Astrocyte of the spinal cord (primary cell): ENCODE data around the gene TCN1.
"Not testable (repeated sequence)": the region's sequence is repeated elsewhere in the genome, so short reads cannot be mapped to it uniquely, and the experiment has no call there.

Experiments used
- DNase-seq: peaks from one replicate; pipeline ENCODE4 v3.0.0; 2011; ENCODE audit warnings: low read depth, low spot score
- H3K4me3 ChIP-seq: 2 replicates; pipeline ENCODE4 v1.5.1; 2011; ENCODE audit warnings: low read depth, mild to moderate bottlenecking, low read length, moderate library complexity
- in situ Hi-C: cut with HindIII; loops from 2 replicates; pipeline ENCODE4 v1.10.0; 2017; ENCODE audit warnings: low sequenced_read_pairs
- TF ChIP-seq, protein P1 (sequence below): IDR thresholded peaks from 2 replicates; pipeline ENCODE4 v1.5.1; 2012; ENCODE audit warnings: low read depth, mild to moderate bottlenecking, low read length, inconsistent platforms

Gene TCN1

DNA sequence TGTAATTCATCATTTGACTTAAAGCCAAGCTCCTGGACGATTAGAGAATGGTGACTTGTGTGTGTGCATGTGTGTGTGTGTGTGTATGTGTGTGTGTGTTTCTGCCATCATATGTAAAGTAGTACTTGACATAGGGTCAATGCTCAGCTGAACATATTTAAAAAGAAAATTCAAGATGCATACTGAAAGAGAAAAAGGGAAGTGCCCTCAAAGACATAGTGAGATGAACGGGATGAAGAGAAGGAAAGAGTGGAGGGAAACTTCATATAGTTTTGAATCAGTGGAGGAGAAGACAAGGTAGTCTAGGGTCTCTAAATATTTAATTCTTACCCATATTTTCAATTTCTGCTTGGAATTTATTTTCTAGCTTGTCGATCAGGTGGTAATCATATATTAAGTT is 4.0 kb downstream of the TCN1 start:
- H3K4me3 ChIP-seq = no peak overlapping the region
- DNase-seq = no peak
- in situ Hi-C loops = no loop called here
- TF ChIP-seq, protein P1, sequence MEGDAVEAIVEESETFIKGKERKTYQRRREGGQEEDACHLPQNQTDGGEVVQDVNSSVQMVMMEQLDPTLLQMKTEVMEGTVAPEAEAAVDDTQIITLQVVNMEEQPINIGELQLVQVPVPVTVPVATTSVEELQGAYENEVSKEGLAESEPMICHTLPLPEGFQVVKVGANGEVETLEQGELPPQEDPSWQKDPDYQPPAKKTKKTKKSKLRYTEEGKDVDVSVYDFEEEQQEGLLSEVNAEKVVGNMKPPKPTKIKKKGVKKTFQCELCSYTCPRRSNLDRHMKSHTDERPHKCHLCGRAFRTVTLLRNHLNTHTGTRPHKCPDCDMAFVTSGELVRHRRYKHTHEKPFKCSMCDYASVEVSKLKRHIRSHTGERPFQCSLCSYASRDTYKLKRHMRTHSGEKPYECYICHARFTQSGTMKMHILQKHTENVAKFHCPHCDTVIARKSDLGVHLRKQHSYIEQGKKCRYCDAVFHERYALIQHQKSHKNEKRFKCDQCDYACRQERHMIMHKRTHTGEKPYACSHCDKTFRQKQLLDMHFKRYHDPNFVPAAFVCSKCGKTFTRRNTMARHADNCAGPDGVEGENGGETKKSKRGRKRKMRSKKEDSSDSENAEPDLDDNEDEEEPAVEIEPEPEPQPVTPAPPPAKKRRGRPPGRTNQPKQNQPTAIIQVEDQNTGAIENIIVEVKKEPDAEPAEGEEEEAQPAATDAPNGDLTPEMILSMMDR = no peak

DNA sequence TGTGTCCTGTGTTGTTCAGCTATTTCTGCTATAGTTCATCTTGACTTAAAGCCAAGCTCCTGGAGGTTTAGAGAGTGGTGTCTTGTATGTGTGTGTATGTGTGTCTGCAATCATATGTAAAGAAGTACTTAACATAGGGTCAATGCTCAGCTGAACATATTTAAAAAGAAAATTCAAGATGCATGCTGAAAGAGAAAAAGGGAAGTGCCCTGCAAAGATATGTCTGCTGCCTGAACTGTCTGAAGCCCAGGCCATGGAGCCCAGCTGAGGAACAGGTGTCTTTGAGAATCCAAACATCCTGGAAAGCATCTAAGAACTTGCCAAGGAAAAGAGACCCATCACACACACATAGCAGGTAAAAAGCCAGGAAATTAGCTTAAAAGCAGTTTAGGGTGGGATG is 6.6 kb downstream of the TCN1 start:
- TF ChIP-seq, protein P1 = no peak
- no peak overlapping the region for H3K4me3 ChIP-seq
- no peak for DNase-seq
- in situ Hi-C loops = no loop called here

DNA sequence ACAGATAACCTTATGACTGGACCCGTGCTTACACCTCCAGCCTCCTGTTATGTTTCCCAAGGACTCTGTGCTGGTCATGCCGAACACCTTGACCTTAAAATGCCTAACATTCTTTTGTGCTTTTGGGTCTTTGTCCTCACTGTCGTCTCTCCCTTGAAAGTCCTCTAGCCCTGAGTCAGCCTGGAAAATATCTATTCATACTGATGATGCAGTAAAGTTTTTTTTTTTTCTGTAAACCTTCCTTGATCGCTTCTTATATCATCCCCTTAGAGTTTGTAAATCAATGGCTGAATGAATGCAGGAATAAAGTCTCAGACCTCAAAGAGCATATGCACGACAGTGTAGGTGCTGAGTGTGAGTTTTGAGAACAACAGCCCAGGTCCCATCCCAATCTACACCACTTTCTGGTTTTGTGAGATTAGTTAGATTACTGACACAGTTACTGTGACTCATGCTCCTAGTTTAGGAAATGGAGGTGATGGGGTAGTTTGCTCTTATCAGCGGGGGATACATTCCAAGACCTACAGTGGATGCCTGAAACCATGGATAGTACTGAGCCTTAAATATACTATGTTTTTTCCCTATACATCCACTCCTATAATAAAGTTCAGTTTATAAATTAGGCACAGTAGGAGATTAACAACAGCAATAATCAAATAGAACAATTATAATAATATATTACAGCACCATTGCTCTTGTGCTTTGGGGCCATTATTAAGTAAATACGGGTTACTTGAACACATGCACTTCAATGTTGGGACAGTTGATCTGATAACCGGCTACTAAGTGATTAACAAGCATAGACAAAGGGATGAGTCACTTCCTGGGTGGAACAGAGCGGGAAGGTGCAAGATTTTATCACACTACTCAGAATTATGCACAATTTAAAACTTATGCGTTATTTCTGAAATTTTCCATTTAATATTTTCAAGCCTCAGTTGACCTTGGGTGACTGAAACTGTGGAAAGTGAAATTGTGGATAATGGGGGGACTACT is 8.6 kb downstream of the TCN1 start:
- DNase-seq = no peak
- no peak overlapping the region for H3K4me3 ChIP-seq
- in situ Hi-C loops = no loop called here
- TF ChIP-seq, protein P1 = no peak

DNA sequence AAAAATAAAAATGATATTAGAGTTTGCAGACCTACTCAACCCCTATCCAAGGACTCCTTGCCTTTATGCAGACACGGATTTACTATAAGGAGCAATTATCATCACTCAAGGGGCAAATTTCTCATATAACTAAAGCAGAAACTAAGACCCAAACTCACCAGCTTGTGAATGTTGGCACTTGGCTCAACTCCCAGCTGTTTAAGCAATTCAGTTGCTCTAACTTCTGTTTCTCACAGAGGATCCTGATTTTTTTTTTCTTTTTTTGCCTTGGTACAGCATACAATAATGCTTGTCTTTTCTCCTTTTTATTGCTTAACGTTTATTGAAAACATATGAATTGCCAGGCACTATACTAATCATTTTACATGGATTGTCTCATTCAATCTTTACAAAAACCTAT is 11.4 kb downstream of the TCN1 start:
- DNase-seq = no peak
- TF ChIP-seq, protein P1 = no peak
- no peak overlapping the region for H3K4me3 ChIP-seq
- in situ Hi-C loops = no loop called here

DNA sequence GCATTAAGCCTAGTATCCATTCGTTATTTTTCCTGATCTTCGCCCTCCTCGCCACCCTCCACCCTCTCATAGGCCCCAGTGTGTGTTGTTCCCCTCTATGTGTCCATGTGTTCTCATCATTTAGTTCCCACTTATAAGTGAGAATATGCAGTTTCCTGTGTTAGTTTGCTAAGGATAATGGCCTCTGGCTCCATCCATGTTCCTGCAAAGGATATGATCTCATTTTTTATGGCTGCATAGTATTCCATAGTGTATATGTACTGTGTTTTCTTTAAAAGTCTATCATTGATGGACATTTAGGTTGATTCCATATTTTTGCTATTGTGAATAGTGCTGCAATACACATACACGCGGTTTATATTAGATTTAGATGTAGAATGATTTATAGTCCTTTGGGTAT is 14.9 kb downstream of the TCN1 start:
- H3K4me3 ChIP-seq, in situ Hi-C loops, DNase-seq: not testable (repeated sequence)

DNA sequence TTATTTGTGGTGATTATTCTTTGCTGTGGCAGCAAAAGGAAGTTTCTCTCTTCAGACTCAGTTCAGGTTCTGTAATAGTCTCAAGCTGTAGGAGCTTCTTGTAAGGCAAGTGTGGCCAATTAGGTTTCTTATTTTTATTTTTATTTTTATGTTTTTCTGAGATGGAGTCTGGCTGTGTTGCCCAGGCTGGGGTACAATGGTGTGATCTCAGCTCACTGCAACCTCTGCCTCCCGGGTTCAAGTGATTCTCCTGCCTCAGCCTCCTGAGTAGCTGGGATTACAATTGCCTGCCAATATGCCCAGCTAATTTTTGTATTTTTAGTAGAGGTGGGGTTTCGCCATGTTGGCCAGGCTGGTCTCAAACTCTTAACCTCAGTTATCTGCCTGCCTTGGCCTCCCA is 16.7 kb downstream of the TCN1 start:
- DNase-seq, in situ Hi-C loops, H3K4me3 ChIP-seq: not testable (repeated sequence)

DNA sequence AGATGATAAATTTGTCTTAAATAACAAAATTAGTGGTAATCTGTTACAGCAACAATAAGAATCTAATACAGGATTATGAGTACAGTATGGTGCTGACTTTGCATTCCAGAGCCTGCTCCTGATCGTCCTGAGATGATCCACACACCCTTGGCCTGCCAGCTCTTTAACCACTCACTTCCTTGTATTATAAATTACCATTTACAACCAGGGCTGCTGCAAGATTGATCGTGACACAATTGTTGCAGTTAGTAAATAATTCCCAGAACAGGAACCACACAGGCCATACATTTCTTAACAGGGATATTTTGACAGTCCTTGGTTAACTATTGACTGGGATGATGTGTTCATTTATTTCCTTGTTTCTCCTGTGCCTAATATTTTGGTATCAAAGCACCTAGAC is 17.2 kb downstream of the TCN1 start:
- DNase-seq = no peak
- H3K4me3 ChIP-seq = no peak overlapping the region
- TF ChIP-seq, protein P1 = no peak
- in situ Hi-C loops = no loop called here

DNA sequence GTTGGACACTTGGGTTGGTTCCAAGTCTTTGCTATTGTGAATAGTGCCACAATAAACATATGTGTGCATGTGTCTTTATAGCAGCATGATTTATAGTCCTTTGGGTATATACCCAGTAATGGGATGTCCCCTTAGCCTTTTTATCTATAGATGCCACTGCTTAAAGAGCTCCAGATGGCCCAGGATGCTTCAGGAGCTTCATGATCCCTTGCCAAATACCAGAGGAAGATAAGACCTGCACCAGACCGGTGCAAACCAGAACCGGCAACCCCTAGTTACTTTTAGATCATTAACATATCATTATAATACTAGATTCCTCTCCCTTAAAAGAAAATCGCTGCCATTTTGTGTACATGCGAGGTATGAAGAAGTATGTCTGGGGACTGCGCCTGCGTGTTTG is 17.8 kb downstream of the TCN1 start:
- DNase-seq, in situ Hi-C loops, H3K4me3 ChIP-seq: not testable (repeated sequence)
